Thoracic aorta (tissue), 2 donors: ENCODE data around the gene EPB42. TPM values are rescaled to one million over a fixed set of nuclear protein-coding genes. Genes with fewer than 3 reads are reported as not detected.
A peak's percentile ranks its signal among the peaks of the same experiment; 100 is the strongest.
"Not testable (repeated sequence)": the region's sequence is repeated elsewhere in the genome, so short reads cannot be mapped to it uniquely, and the experiment has no call there.

Experiments
- ATAC-seq: fragments of 150-250 bp; one replicate; pipeline ENCODE4 v1.8.0; 2017; ENCODE audit warnings: low read depth; ENCODE audit not compliant: insufficient number of reproducible peaks, low FRiP score
- DNase-seq: peaks from one replicate; pipeline ENCODE4 v3.0.0-alpha.2; 2020; ENCODE audit warnings: low spot score
- H3K27ac ChIP-seq, 2 donors: fragments of 200-600 bp; sonication (generic); 1 replicate in 1 of 2; 2 replicates in 1 of 2; pipeline ENCODE4 v1.5.1; 2016; ENCODE audit warnings: mild to moderate bottlenecking in 2 of 2, moderate library complexity in 2 of 2
- H3K27me3 ChIP-seq: fragments of 200-600 bp; sonication (generic); replicated peaks from 2 replicates; pipeline ENCODE4 v1.6.0; 2016; ENCODE audit warnings: mild to moderate bottlenecking; ENCODE audit not compliant: insufficient read depth
- H3K36me3 ChIP-seq: fragments of 200-600 bp; sonication (generic); one replicate; pipeline ENCODE4 v1.5.1; 2016
- H3K4me1 ChIP-seq, 2 donors: fragments of 200-600 bp; sonication (generic); 1 replicate in 1 of 2; 2 replicates in 1 of 2; pipeline versions ENCODE4 v1.5.1 to v1.6.0; 2016; ENCODE audit warnings: low read depth in 2 of 2, mild to moderate bottlenecking in 1 of 2; ENCODE audit not compliant: control insufficient read depth in 1 of 2
- H3K4me3 ChIP-seq: fragments of 200-600 bp; sonication (generic); 2 replicates; pipeline ENCODE4 v1.5.1; 2016; ENCODE audit warnings: mild to moderate bottlenecking
- H3K9me3 ChIP-seq: fragments of 200-600 bp; sonication (generic); 2 replicates; pipeline ENCODE4 v1.5.1; 2016
- total RNA-seq, 2 donors: library from RNA; depleted of rRNA; stranded (reverse); fragments of >200 nt; gene quantifications; one replicate each; pipeline versions ENCODE4 v1.1.0 to v1.2.3, GENCODE V29; 2016
- TF ChIP-seq, protein P1 (sequence below): fragments of 200-600 bp; sonication (generic); IDR thresholded peaks from one replicate; pipeline ENCODE4 v1.5.1; 2019; ENCODE audit warnings: antibody characterized with exemption

EPB42 gene
- total RNA-seq, 2 donors from 2014 or later = not detected

DNA sequence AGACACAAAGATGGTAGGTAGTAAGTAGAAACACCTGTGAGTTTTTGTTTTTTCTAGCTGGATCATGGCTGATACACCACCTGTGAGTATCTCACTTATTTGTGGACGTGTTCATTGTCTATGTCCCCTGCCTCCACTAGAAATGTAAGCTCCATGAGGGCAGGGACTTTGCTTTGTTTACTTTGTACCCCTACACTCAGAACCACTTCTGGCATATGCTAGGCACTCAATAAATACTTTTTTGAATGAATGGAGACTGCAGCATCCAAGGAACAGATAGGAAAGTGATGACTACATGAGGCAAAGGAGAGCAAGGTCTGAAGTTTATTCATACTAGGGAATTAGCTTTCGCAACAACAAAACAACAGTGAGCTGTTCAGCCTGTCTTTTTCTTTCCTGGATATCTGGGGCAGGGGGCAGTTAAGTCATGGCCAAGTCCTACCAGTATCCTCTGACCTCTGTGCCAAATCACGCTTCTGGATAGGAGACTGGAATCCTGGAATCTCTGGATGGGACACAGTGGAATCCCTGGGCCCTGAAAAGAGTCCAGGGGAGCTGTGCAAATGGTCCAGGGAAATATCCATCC lies 11.6 kb upstream of the EPB42 start:
- H3K27ac ChIP-seq = no peak overlapping the region
- TF ChIP-seq, protein P1, sequence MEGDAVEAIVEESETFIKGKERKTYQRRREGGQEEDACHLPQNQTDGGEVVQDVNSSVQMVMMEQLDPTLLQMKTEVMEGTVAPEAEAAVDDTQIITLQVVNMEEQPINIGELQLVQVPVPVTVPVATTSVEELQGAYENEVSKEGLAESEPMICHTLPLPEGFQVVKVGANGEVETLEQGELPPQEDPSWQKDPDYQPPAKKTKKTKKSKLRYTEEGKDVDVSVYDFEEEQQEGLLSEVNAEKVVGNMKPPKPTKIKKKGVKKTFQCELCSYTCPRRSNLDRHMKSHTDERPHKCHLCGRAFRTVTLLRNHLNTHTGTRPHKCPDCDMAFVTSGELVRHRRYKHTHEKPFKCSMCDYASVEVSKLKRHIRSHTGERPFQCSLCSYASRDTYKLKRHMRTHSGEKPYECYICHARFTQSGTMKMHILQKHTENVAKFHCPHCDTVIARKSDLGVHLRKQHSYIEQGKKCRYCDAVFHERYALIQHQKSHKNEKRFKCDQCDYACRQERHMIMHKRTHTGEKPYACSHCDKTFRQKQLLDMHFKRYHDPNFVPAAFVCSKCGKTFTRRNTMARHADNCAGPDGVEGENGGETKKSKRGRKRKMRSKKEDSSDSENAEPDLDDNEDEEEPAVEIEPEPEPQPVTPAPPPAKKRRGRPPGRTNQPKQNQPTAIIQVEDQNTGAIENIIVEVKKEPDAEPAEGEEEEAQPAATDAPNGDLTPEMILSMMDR = no peak
- H3K9me3 ChIP-seq = no peaks in the 10 kb centered on the region
- no peaks in the 10 kb centered on the region for H3K27me3 ChIP-seq
- ATAC-seq (no peak), DNase-seq (no peak)
- H3K36me3 ChIP-seq = no peaks in the 10 kb centered on the region
- no peak overlapping the region for H3K4me3 ChIP-seq
- no peaks in the 10 kb centered on the region for H3K4me1 ChIP-seq

DNA sequence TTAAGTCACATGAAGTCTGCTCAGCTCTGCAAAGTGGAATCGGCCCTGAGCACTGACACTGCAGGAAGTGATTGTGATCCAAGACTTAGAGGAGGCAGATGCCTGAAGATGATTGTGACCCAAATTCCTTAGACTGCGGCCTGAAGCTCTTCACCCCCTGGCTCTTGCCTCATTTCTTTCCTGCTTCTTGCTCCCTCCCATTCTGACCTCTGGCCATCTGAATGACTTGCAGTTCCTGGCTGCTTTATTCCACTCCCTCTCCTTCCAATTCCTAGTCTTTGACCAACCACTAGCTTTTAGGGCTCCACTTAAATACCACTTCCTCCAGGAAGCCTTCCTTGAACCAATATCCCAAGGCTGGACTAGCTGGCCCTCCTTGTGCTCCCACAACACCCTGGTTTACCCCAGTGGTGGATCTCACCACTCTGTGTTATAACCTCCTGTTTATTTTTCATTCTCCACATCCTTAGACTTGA lies 9.9 kb upstream of the EPB42 start:
- Histone ChIP-seq H3K36me3 (no peaks in the 10 kb centered on the region), H3K4me1 (no peaks in the 10 kb centered on the region), H3K27me3 (no peaks in the 10 kb centered on the region), H3K9me3 (no peaks in the 10 kb centered on the region), H3K27ac (no peak overlapping the region), H3K4me3 (no peak overlapping the region)
- TF ChIP-seq, protein P1 = no peak
- DNase-seq (no peak), ATAC-seq (peak; percentile 22)

DNA sequence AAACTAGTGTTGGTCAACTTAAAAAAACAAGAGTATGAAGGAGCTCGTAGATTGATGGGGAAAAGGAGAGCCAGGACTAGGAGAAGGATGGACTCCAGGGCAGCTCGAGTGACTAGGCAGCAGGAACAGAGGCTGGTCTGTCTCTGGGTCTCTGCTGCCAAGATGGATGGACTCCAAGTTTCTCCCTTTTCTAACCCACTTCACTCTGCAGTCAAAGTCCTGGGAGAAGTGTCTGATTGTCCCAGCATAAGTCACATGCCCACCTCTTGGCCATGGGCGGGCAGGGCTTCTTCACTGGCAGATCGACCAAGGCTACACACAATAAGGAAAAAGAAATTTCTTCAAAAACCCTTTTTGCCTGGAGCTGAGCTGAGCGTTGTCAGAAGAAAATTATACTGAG lies 9.2 kb upstream of the EPB42 start:
- ATAC-seq (no peak), DNase-seq (no peak)
- no peak overlapping the region for H3K27ac ChIP-seq

DNA sequence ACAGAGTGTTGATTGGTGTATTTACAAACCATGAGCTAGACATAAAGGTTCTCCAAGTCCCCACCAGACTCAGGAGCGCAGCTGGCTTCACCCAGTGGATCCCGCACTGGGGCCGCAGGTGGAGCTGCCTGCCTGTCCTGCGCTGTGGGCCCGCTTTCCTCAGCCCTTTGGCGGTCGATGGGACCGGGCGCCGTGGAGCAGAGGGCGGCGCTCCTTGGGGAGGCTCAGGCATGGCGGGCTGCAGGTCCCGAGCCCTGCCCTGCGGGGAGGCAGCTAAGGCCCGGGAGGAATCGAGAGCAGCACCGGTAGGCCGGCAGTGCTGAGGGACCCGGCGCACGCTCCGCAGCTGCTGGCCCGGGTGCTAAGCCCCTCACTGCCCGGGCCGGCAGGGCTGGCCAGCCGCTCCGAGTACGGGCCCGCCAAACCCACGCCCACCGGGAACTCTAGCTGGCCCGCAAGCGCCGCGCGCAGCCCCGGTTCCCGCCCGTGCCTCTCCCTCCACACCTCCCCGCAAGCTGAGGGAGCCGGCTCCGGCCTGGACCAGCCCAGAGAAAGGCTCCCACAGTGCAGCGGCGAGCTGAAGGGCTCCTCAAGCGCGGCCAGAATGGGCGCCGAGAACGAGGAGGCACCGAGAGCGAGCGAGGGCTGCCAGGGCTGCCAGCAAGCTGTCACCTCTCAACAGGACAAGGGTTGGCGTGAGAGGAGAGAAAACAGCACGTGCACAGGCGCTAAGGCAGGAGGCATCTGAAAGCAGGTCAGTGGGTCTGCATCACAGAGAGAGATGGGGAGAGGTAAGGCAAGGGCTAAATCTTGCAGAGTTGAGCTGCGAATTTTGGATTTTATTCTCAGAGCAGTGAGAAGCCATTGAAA lies 5.9 kb upstream of the EPB42 start:
- no peak for ATAC-seq
- no peaks in the 10 kb centered on the region for H3K27me3 ChIP-seq
- H3K4me3 ChIP-seq = no peak overlapping the region
- H3K4me1 ChIP-seq = no peaks in the 10 kb centered on the region
- H3K27ac ChIP-seq = no peak overlapping the region
- TF ChIP-seq, protein P1 = no peak
- H3K9me3 ChIP-seq = no peaks in the 10 kb centered on the region
- H3K36me3 ChIP-seq = no peaks in the 10 kb centered on the region
- no peak for DNase-seq

More for the DNA sequence above, 9.2 kb upstream of the EPB42 start:
- Histone ChIP-seq H3K36me3 (no peaks in the 10 kb centered on the region), H3K27me3 (no peaks in the 10 kb centered on the region), H3K9me3 (no peaks in the 10 kb centered on the region), H3K4me3 (no peak overlapping the region), H3K4me1 (no peaks in the 10 kb centered on the region)
- TF ChIP-seq, protein P1 = no peak

DNA sequence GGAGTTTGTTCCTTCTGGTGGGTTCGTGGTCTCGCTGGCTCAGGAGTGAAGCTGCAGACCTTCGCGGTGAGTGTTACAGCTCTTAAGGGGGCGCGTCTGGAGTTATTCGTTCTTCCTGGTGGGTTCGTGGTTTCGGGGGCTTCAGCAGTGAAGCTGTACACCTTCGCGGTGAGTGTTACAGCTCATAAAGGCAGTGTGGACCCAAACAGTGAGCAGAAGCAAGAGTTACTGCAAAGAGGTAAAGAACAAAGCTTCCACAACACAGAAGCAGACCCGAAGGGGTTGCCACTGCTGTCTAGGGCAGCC lies 5.1 kb upstream of the EPB42 start:
- H3K4me1 ChIP-seq, DNase-seq, H3K27ac ChIP-seq, H3K36me3 ChIP-seq, ATAC-seq, H3K27me3 ChIP-seq, H3K9me3 ChIP-seq, H3K4me3 ChIP-seq: not testable (repeated sequence)
